Upper lobe of left lung (tissue), 6 donors: ENCODE results near the gene SHISA6. TPM values are rescaled to one million over a fixed set of nuclear protein-coding genes. Genes with fewer than 3 reads are reported as not detected.

Source experiments
- ATAC-seq, 2 donors: fragments of 200-7000 bp; cut with Tn5 transposase; one replicate each; pipeline ENCODE4 v1.9.1; 2022; ENCODE audit warnings: mild to moderate bottlenecking in 2 of 2, moderate library complexity in 2 of 2; ENCODE audit not compliant: low FRiP score in 2 of 2
- DNase-seq, 2 donors: peaks; one replicate each; pipeline ENCODE4 v3.0.0-alpha.2; 2019 to 2020
- H3K27ac ChIP-seq, 4 donors: fragments of 200-600 bp; sonication (generic); one replicate each; pipeline ENCODE4 v1.5.1; 2016 to 2019
- H3K27me3 ChIP-seq, 4 donors: fragments of 200-600 bp; sonication (generic); one replicate each; pipeline ENCODE4 v1.5.1; 2017 to 2019
- H3K36me3 ChIP-seq, 4 donors: fragments of 200-600 bp; sonication (generic); one replicate each; pipeline ENCODE4 v1.5.1; 2016 to 2019
- H3K4me1 ChIP-seq, 4 donors: fragments of 200-600 bp; sonication (generic); one replicate each; pipeline ENCODE4 v1.5.1; 2018 to 2019
- H3K4me3 ChIP-seq, 4 donors: fragments of 200-600 bp; sonication (generic); one replicate each; pipeline ENCODE4 v1.5.1; 2017 to 2019; ENCODE audit warnings: mild to moderate bottlenecking in 2 of 4, moderate library complexity in 1 of 4
- H3K9me3 ChIP-seq, 4 donors: fragments of 200-600 bp; sonication (generic); one replicate each; pipeline ENCODE4 v1.5.1; 2018 to 2019
- CTCF ChIP-seq, 6 experiments: fragments of 450-650 bp in 4 of 6; fragments of 200-600 bp in 2 of 6; sonication (generic) in 2 of 6; IDR thresholded peaks; one replicate each; pipeline ENCODE4 v1.5.1; 2016 to 2019; ENCODE audit warnings: antibody characterized with exemption in 6 of 6
- EP300 ChIP-seq, 4 donors: sonication (generic); formaldehyde crosslinking; IDR thresholded peaks; one replicate each; pipeline ENCODE4 v1.5.1; 2017; ENCODE audit warnings: antibody characterized with exemption in 4 of 4, control low read depth in 2 of 4
- POLR2A ChIP-seq, 4 donors: fragments of 450-650 bp; IDR thresholded peaks; one replicate each; pipeline ENCODE4 v1.5.1; 2016 to 2017; ENCODE audit warnings: antibody characterized with exemption in 4 of 4, mild to moderate bottlenecking in 2 of 4
- POLR2AphosphoS5 ChIP-seq, 2 donors: sonication (generic); formaldehyde crosslinking; IDR thresholded peaks; one replicate each; pipeline ENCODE4 v1.5.1; 2017; ENCODE audit warnings: antibody characterized with exemption in 2 of 2
- WGBS, 2 donors: methylation state at CpG; one replicate each; pipeline ENCODE4 v1.1.5; 2017 to 2018; 5-methylcytosine and 5-hydroxymethylcytosine counted together
- total RNA-seq, 6 donors: library from RNA; depleted of rRNA in 4 of 6; stranded (reverse); fragments of >200 nt in 4 of 6; gene quantifications; one replicate each; pipeline versions ENCODE4 v1.1.0 to v1.2.1, GENCODE V29; 2016 to 2021
- donor health status: DM: no; HTN: no; CAD: no; lungs with moderate emphysema.
- donor health status: DM: no; HTN: yes; CAD: no; lungs with severe emphysema.

The SHISA6 gene
- total RNA-seq, 6 donors from 2014 or later = 0.03 to 1.2 (median 0.74) TPM; not detected in 2

GRCh38 chr17:11356371-11356770 is 115.4 kb downstream of the SHISA6 start:
- DNase-seq (no peak), ATAC-seq (peak; percentile 31 to 50)
- H3K36me3 ChIP-seq = no peaks in the 10 kb centered on the region
- no peaks in the 10 kb centered on the region for H3K27me3 ChIP-seq
- H3K4me3 ChIP-seq = no peak overlapping the region
- H3K9me3 ChIP-seq = no peaks in the 10 kb centered on the region
- no peak overlapping the region for H3K27ac ChIP-seq
- H3K4me1 ChIP-seq = no peaks in the 10 kb centered on the region
- TF ChIP-seq POLR2AphosphoS5 (IDR thresholded peaks at IDR 0.05) = no peak
- no peak for TF ChIP-seq CTCF (IDR thresholded peaks at IDR 0.05)
- TF ChIP-seq EP300 (IDR thresholded peaks at IDR 0.05) = no peak
- 69 to 98% methylated on average over 1 to 2 of the region's 2 CpGs for WGBS, 2 donors

- Histone ChIP-seq H3K27me3 (no peaks in the 10 kb centered on the region), H3K36me3 (no peaks in the 10 kb centered on the region), H3K4me1 (no peaks in the 10 kb centered on the region), H3K27ac (no peak overlapping the region), H3K4me3 (no peak overlapping the region), H3K9me3 (no peaks in the 10 kb centered on the region)
- no peak for TF ChIP-seq POLR2A (IDR thresholded peaks at IDR 0.05)
- WGBS, 2 donors = 71 to 75% methylated on average over 5 of the region's 5 CpGs
- DNase-seq = no peak
- ATAC-seq = no peak
These were observed 122.6 kb downstream of the SHISA6 start for GRCh38 chr17:11363565-11364117.

- 37 to 46% methylated on average over 4 of the region's 4 CpGs for whole genome bisulfite sequencing, 2 donors
- no peaks in the 10 kb centered on the region for H3K4me1 ChIP-seq
- DNase-seq (no peak), ATAC-seq (no peak)
- no peaks in the 10 kb centered on the region for H3K36me3 ChIP-seq
- no peaks in the 10 kb centered on the region for H3K9me3 ChIP-seq
- no peak overlapping the region for H3K4me3 ChIP-seq
- H3K27me3 ChIP-seq = no peaks in the 10 kb centered on the region
- no peak overlapping the region for H3K27ac ChIP-seq
- TF ChIP-seq CTCF (IDR thresholded peaks at IDR 0.05) (no peak), POLR2AphosphoS5 (IDR thresholded peaks at IDR 0.05) (no peak), POLR2A (IDR thresholded peaks at IDR 0.05) (no peak), EP300 (IDR thresholded peaks at IDR 0.05) (no peak)
These were observed 125.3 kb downstream of the SHISA6 start for GRCh38 chr17:11366272-11366850.

- H3K4me1 ChIP-seq = no peaks in the 10 kb centered on the region
- no peaks in the 10 kb centered on the region for H3K27me3 ChIP-seq
- H3K36me3 ChIP-seq = no peaks in the 10 kb centered on the region
- DNase-seq (no peak), ATAC-seq (no peak)
- no peak overlapping the region for H3K27ac ChIP-seq
- no peak for TF ChIP-seq CTCF (IDR thresholded peaks at IDR 0.05)
- TF ChIP-seq POLR2AphosphoS5 (IDR thresholded peaks at IDR 0.05) = no peak
- TF ChIP-seq POLR2A (IDR thresholded peaks at IDR 0.05) = no peak
- TF ChIP-seq EP300 (IDR thresholded peaks at IDR 0.05) = no peak
- H3K4me3 ChIP-seq = no peak overlapping the region
- H3K9me3 ChIP-seq = no peaks in the 10 kb centered on the region
- 62 to 65% methylated on average over 6 of the region's 6 CpGs for WGBS, 2 donors
These were observed 128.6 kb downstream of the SHISA6 start for GRCh38 chr17:11369575-11369974.

GRCh38 chr17:11372692-11373091 is 131.7 kb downstream of the SHISA6 start:
- Histone ChIP-seq H3K9me3 (no peaks in the 10 kb centered on the region), H3K4me1 (no peaks in the 10 kb centered on the region), H3K27me3 (no peaks in the 10 kb centered on the region), H3K27ac (no peak overlapping the region), H3K4me3 (no peak overlapping the region), H3K36me3 (no peaks in the 10 kb centered on the region)
- ATAC-seq (no peak), DNase-seq (no peak)
- TF ChIP-seq EP300 (IDR thresholded peaks at IDR 0.05) (no peak), POLR2AphosphoS5 (IDR thresholded peaks at IDR 0.05) (no peak), POLR2A (IDR thresholded peaks at IDR 0.05) (no peak), CTCF (IDR thresholded peaks at IDR 0.05) (no peak)
- WGBS, 2 donors = 60 to 67% methylated on average over 3 of the region's 3 CpGs
